GM18508 (cell line): Measurements from ENCODE around the gene CIROP.

Experiments
- ATAC-seq: cut with Tn5 transposase; IDR thresholded peaks from one replicate; pipeline ENCODE4 v1.9.1; 2021; ENCODE audit warnings: moderate number of reproducible peaks; ENCODE audit not compliant: insufficient read depth, unreplicated experiment

The CIROP gene

GRCh38 chr14:23104591-23105347 is at the start of gene CIROP:
Gene CIROP (minus strand): TSS chr14:23104989. CDS start chr14:23104920, 69 bp downstream.
- ATAC-seq: no peak

GRCh38 chr14:23153851-23154796 is 49.3 kb upstream of the CIROP start:
- ATAC-seq: no peak

- ATAC-seq: no peak
These were observed 46.6 kb upstream of the CIROP start for GRCh38 chr14:23151342-23151741.

- no peak for ATAC-seq
These were observed 45.0 kb upstream of the CIROP start for GRCh38 chr14:23149745-23150144.

- ATAC-seq: no peak
These were observed 43.9 kb upstream of the CIROP start for GRCh38 chr14:23148591-23149249.

GRCh38 chr14:23147676-23148075 is 42.9 kb upstream of the CIROP start:
- no peak for ATAC-seq

- ATAC-seq: no peak
These were observed 42.2 kb upstream of the CIROP start for GRCh38 chr14:23146980-23147379.

GRCh38 chr14:23146351-23146910 is 41.6 kb upstream of the CIROP start:
- ATAC-seq: no peak

- no peak for ATAC-seq
These were observed 41.1 kb upstream of the CIROP start for GRCh38 chr14:23145794-23146350.

- no peak for ATAC-seq
These were observed 39.1 kb upstream of the CIROP start for GRCh38 chr14:23143911-23144310.

GRCh38 chr14:23142826-23143225 is 38.0 kb upstream of the CIROP start:
- no peak for ATAC-seq

- ATAC-seq: no peak
These were observed 37.1 kb upstream of the CIROP start for GRCh38 chr14:23141706-23142444.

GRCh38 chr14:23140371-23140770 is 35.6 kb upstream of the CIROP start:
- ATAC-seq: no peak

- ATAC-seq: no peak
These were observed 35.1 kb upstream of the CIROP start for GRCh38 chr14:23139874-23140273.

GRCh38 chr14:23137813-23138535 is 33.2 kb upstream of the CIROP start:
- ATAC-seq: no peak

- ATAC-seq: no peak
These were observed 32.5 kb upstream of the CIROP start for GRCh38 chr14:23137192-23137812.

GRCh38 chr14:23136566-23137133 is 31.9 kb upstream of the CIROP start:
- ATAC-seq: no peak

GRCh38 chr14:23132970-23133369 is 28.2 kb upstream of the CIROP start:
- ATAC-seq: no peak
